Measurements from ENCODE around the gene ALK.

- TF ChIP-seq CTCF (IDR thresholded peaks at IDR 0.05) (no peak), POLR2AphosphoS5 (IDR thresholded peaks at IDR 0.05) (no peak), POLR2A (IDR thresholded peaks at IDR 0.05) (no peak), EP300 (IDR thresholded peaks at IDR 0.05) (no peak)
Measured at GRCh38 chr2:29561628-29562027, 359.8 kb downstream of the ALK start.
